Measurements from ENCODE around the gene TYW5. TPM values are rescaled to one million over a fixed set of nuclear protein-coding genes. Genes with fewer than 3 reads are reported as not detected.

TYW5 gene
- total and polyA plus RNA-seq, 2 donors (not counting 1 experiment from before 2014, with no cell fraction given) = 5.8 to 10.1 TPM

GRCh38 chr2:199901942-199902341 is 53.3 kb downstream of the TYW5 start:
- Histone ChIP-seq H2AFZ (ENCODE audit: low read length) (no peak overlapping the region), H3K4me1 (ENCODE audit: control insufficient read depth, extremely low read depth, insufficient read depth, low read length) (no peaks in the 10 kb centered on the region)

GRCh38 chr2:199896617-199897016 is 58.7 kb downstream of the TYW5 start:
- H2AFZ ChIP-seq (ENCODE audit: low read length) = no peak overlapping the region
- no peak overlapping the region for H3K9ac ChIP-seq (ENCODE audit: insufficient read depth, low read length)
- no peaks in the 10 kb centered on the region for H3K4me1 ChIP-seq (ENCODE audit: control insufficient read depth, extremely low read depth, insufficient read depth, low read length)
- H3K27me3 ChIP-seq (ENCODE audit: control insufficient read depth, insufficient read depth, low read length) = no peaks in the 10 kb centered on the region
- H4K20me1 ChIP-seq (ENCODE audit: control insufficient read depth, extremely low read depth, insufficient read depth, low read length) = no peaks in the 10 kb centered on the region
- no peak overlapping the region for H3K4me3 ChIP-seq (replicated peaks in 1 of 4; ENCODE audit: control extremely low read depth in 1 of 4, insufficient read depth in 1 of 4, low read depth in 3 of 4, low read length in 4 of 4)
- no peaks in the 10 kb centered on the region for H3K9me3 ChIP-seq (ENCODE audit: control insufficient read depth, insufficient read depth, low read depth, low read length)
- H3K27ac ChIP-seq (ENCODE audit: insufficient read depth, low read length) = no peak overlapping the region
- H3K79me2 ChIP-seq (ENCODE audit: control insufficient read depth, insufficient read depth, low read length) = no peaks in the 10 kb centered on the region
- H3K4me2 ChIP-seq (ENCODE audit: extremely low read depth, insufficient read depth, low read length) = no peak overlapping the region
- no peak for DNase-seq (ENCODE audit: low read depth in 2 of 2)
- no peaks in the 10 kb centered on the region for H3K36me3 ChIP-seq (ENCODE audit: control insufficient read depth, insufficient read depth, low read length)
- TF ChIP-seq EZH2 (IDR thresholded peaks at IDR 0.05; ENCODE audit: low read length, missing control alignments) (no peak), CTCF (conservative IDR thresholded peaks at IDR 0.05 in 1 of 2, IDR thresholded peaks at IDR 0.05 in 1 of 2; ENCODE audit: low read depth in 1 of 2, low read length in 2 of 2) (no peak)

More at GRCh38 chr2:199901942-199902341, 53.3 kb downstream of the TYW5 start:
- TF ChIP-seq CTCF (conservative IDR thresholded peaks at IDR 0.05 in 1 of 2, IDR thresholded peaks at IDR 0.05 in 1 of 2; ENCODE audit: low read depth in 1 of 2, low read length in 2 of 2) (no peak), EZH2 (IDR thresholded peaks at IDR 0.05; ENCODE audit: low read length, missing control alignments) (no peak)
- Histone ChIP-seq H3K9ac (ENCODE audit: insufficient read depth, low read length) (no peak overlapping the region), H3K79me2 (ENCODE audit: control insufficient read depth, insufficient read depth, low read length) (no peaks in the 10 kb centered on the region), H3K4me2 (ENCODE audit: extremely low read depth, insufficient read depth, low read length) (no peak overlapping the region), H3K36me3 (ENCODE audit: control insufficient read depth, insufficient read depth, low read length) (no peaks in the 10 kb centered on the region), H3K27me3 (ENCODE audit: control insufficient read depth, insufficient read depth, low read length) (no peaks in the 10 kb centered on the region), H3K27ac (ENCODE audit: insufficient read depth, low read length) (no peak overlapping the region), H3K9me3 (ENCODE audit: control insufficient read depth, insufficient read depth, low read depth, low read length) (no peaks in the 10 kb centered on the region), H3K4me3 (replicated peaks in 1 of 4; ENCODE audit: control extremely low read depth in 1 of 4, insufficient read depth in 1 of 4, low read depth in 3 of 4, low read length in 4 of 4) (no peak overlapping the region), H4K20me1 (ENCODE audit: control insufficient read depth, extremely low read depth, insufficient read depth, low read length) (no peaks in the 10 kb centered on the region)
- DNase-seq (ENCODE audit: low read depth in 2 of 2) = no peak

GRCh38 chr2:199895406-199895805 is 59.9 kb downstream of the TYW5 start:
- DNase-seq (ENCODE audit: low read depth in 2 of 2) = no peak
- no peaks in the 10 kb centered on the region for H3K36me3 ChIP-seq (ENCODE audit: control insufficient read depth, insufficient read depth, low read length)
- H2AFZ ChIP-seq (ENCODE audit: low read length) = no peak overlapping the region

More at GRCh38 chr2:199895406-199895805, 59.9 kb downstream of the TYW5 start:
- no peaks in the 10 kb centered on the region for H3K4me1 ChIP-seq (ENCODE audit: control insufficient read depth, extremely low read depth, insufficient read depth, low read length)
- H4K20me1 ChIP-seq (ENCODE audit: control insufficient read depth, extremely low read depth, insufficient read depth, low read length) = no peaks in the 10 kb centered on the region
- H3K9me3 ChIP-seq (ENCODE audit: control insufficient read depth, insufficient read depth, low read depth, low read length) = no peaks in the 10 kb centered on the region
- no peak overlapping the region for H3K4me3 ChIP-seq (replicated peaks in 1 of 4; ENCODE audit: control extremely low read depth in 1 of 4, insufficient read depth in 1 of 4, low read depth in 3 of 4, low read length in 4 of 4)
- H3K4me2 ChIP-seq (ENCODE audit: extremely low read depth, insufficient read depth, low read length) = no peak overlapping the region
- H3K27me3 ChIP-seq (ENCODE audit: control insufficient read depth, insufficient read depth, low read length) = no peaks in the 10 kb centered on the region
- no peak overlapping the region for H3K9ac ChIP-seq (ENCODE audit: insufficient read depth, low read length)
- H3K79me2 ChIP-seq (ENCODE audit: control insufficient read depth, insufficient read depth, low read length) = no peaks in the 10 kb centered on the region
- no peak for TF ChIP-seq EZH2 (IDR thresholded peaks at IDR 0.05; ENCODE audit: low read length, missing control alignments)
- TF ChIP-seq CTCF (conservative IDR thresholded peaks at IDR 0.05 in 1 of 2, IDR thresholded peaks at IDR 0.05 in 1 of 2; ENCODE audit: low read depth in 1 of 2, low read length in 2 of 2) = no peak
- H3K27ac ChIP-seq (ENCODE audit: insufficient read depth, low read length) = no peak overlapping the region

All from fibroblast of lung (primary cell).